Pancreas (tissue), 10 donors: ENCODE measurements around the gene DNAJB11. TPM values are rescaled to one million over a fixed set of nuclear protein-coding genes. Genes with fewer than 3 reads are reported as not detected.

Source experiments
- ATAC-seq, 4 donors: fragments of 200-7000 bp; cut with Tn5 transposase; one replicate each; pipeline versions ENCODE4 v1.8.0 to v1.9.1; 2020; ENCODE audit warnings: mild to moderate bottlenecking in 4 of 4, moderate library complexity in 4 of 4
- DNase-seq, 6 donors: peaks; one replicate each; pipeline ENCODE4 v3.0.0-alpha.2; 2020
- FAIRE-seq: peaks from 2 replicates; lab custom pipeline; 2012; peaks lifted over from hg19 to GRCh38; lab: Jason Lieb, UNC
- H3K27ac ChIP-seq, 4 donors: fragments of 200-600 bp; sonication (generic); 1 replicate in 3 of 4; 2 replicates in 1 of 4; pipeline versions ENCODE4 v1.5.0 to v1.8.0; 2020
- H3K27me3 ChIP-seq, 4 donors: fragments of 200-600 bp; one replicate each; pipeline ENCODE4 v1.8.0; 2021
- H3K36me3 ChIP-seq, 3 donors: fragments of 200-600 bp; sonication (generic) in 1 of 3; one replicate each; pipeline versions ENCODE4 v1.5.0 to v1.8.0; 2020 to 2021
- H3K4me1 ChIP-seq, 3 donors: fragments of 200-600 bp; one replicate each; pipeline ENCODE4 v1.8.0; 2021
- H3K4me3 ChIP-seq, 4 donors: fragments of 200-600 bp; sonication (generic) in 2 of 4; one replicate each; pipeline versions ENCODE4 v1.5.0 to v1.8.0; 2020 to 2021
- H3K9me3 ChIP-seq, 4 donors: fragments of 200-600 bp; one replicate each; pipeline ENCODE4 v1.8.0; 2021
- WGBS, 2 donors: extraction: QIAGEN DNeasy Blood & Tissue Kit; methylation state at CpG; one replicate each; pipeline ENCODE4 v1.1.7; 2013; 5-methylcytosine and 5-hydroxymethylcytosine counted together
- intact Hi-C, 3 donors: fragments of 100-400 bp; cut with DNase I; formaldehyde crosslinking; loops; one replicate each; pipeline versions ENCODE4 v1.11.1 to v1.14.2; 2022
- polyA plus RNA-seq, 2 donors: library from polyadenylated mRNA; stranded (reverse); fragments of 200-250 nt; gene quantifications; one replicate each; pipeline ENCODE4 v1.2.3, GENCODE V29; 2013
- total RNA-seq, 6 donors: library from RNA; stranded (reverse); fragmentation: NEBNext Ultra II Directional in 4 of 6; extraction: Animal tissue kit (Norgen Biotek cat#: 25700) in 4 of 6; gene quantifications; one replicate each; pipeline versions ENCODE4 v1.2.1 to v1.2.4, GENCODE V29; 2021 to 2023
- TF ChIP-seq, protein P1 (sequence below), 4 donors: fragments of 200-600 bp; sonication (generic) in 3 of 4; IDR thresholded peaks; one replicate each; pipeline versions ENCODE4 v1.5.0 to v1.8.0; 2021; ENCODE audit warnings: antibody characterized with exemption in 4 of 4
- donor health status: healthy with polysubstance abuse.
- donor health status: DM: no; HTN: no; CAD: no; lungs with moderate emphysema.
- donor health status: DM: no; HTN: no; CAD: no.
- donor health status: control.
- donor health status: control.
- donor health status: Bipolar disorder and iron deficiency.
- donor health status: DM: yes; HTN: yes; CAD: no.
- donor health status: DM: no; HTN: no; CAD: no.
- donor health status: DM: no; HTN: no; CAD: no.
- donor health status: DM: yes; HTN: yes; CAD: no.

The DNAJB11 gene
- total and polyA plus RNA-seq, 8 donors: 21.9 to 52.6 (median 31.5) TPM

DNA sequence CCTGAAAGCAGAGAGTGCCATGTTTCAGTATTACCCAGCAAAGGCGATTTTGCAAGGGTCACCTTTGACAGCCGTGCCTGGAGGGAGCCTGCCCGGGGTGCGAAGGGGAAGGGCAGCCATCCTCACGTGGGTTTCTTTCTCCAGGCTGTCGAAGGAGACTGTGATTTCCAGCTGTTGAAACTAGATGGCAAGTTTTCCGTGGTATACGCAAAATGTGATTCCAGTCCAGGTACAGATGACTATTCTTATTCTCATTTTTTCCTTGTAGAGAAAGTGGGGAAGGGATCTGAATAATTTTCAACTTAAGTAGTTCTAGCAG lies 45.7 kb downstream of the DNAJB11 start:
- TF ChIP-seq, protein P1, sequence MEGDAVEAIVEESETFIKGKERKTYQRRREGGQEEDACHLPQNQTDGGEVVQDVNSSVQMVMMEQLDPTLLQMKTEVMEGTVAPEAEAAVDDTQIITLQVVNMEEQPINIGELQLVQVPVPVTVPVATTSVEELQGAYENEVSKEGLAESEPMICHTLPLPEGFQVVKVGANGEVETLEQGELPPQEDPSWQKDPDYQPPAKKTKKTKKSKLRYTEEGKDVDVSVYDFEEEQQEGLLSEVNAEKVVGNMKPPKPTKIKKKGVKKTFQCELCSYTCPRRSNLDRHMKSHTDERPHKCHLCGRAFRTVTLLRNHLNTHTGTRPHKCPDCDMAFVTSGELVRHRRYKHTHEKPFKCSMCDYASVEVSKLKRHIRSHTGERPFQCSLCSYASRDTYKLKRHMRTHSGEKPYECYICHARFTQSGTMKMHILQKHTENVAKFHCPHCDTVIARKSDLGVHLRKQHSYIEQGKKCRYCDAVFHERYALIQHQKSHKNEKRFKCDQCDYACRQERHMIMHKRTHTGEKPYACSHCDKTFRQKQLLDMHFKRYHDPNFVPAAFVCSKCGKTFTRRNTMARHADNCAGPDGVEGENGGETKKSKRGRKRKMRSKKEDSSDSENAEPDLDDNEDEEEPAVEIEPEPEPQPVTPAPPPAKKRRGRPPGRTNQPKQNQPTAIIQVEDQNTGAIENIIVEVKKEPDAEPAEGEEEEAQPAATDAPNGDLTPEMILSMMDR (IDR thresholded peaks at IDR 0.05): no peak
- no peaks in the 10 kb centered on the region for H3K36me3 ChIP-seq
- intact Hi-C loops: loop anchor here in 1 of 3 donors (10.0 kb wide), 1 partner anchor 139 kb away; no protein-coding TSS in a partner anchor
- no peak overlapping the region for H3K4me3 ChIP-seq
- H3K9me3 ChIP-seq: no peaks in the 10 kb centered on the region
- 73 to 85% methylated on average over 8 of the region's 8 CpGs for WGBS, 2 donors
- peaks cover 0 to 4% (median 0%) of the 10 kb centered on the region in 3 donors for H3K4me1 ChIP-seq
- no peak for DNase-seq
- FAIRE-seq: no peak
- H3K27ac ChIP-seq: no peak overlapping the region
- ATAC-seq: no peak
- no peaks in the 10 kb centered on the region for H3K27me3 ChIP-seq

DNA sequence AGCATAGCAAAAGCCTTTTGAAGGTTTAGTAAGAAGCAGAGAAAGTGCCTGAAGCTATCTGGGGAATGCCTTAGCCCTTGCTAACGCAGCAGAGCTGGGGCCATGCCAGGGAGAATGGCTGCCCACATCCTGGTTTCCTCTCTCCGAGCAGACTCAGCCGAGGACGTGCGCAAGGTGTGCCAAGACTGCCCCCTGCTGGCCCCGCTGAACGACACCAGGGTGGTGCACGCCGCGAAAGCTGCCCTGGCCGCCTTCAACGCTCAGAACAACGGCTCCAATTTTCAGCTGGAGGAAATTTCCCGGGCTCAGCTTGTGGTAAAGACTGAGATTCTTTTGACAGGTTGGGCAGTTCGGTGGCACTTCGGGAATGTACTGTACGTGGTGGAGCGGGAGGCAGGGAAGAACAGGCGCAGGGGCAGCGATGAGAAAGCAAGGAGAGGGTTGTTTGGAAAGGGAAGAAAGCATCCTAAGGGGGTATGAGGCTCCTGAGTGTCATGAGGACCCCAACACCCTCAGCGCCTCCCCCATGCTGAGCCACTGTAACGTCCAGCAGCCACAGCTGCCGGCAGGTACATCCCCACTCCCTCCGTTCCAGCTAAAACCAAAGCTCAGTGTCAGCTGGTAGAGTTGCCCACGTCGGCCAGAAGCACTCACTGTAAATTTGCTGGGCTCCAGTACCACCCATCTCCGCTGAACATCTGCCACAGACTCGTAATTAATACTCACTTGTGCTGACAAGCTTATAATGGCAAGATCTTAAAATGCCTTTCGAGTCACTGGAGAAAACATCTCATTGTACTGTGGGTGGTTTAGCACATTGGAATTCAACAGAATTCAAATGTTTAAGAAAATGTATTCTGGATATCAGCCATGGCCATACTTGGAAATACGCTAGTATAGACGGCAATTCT lies 46.8 kb downstream of the DNAJB11 start:
- peak; percentile 85 to 96 (median 93) for DNase-seq
- H3K27me3 ChIP-seq: no peaks in the 10 kb centered on the region
- intact Hi-C loops: loop anchor here in 1 of 3 donors (10.0 kb wide), 1 partner anchor 138 kb away; no protein-coding TSS in a partner anchor
- 14 to 17% methylated on average over 30 to 31 of the region's 31 CpGs for WGBS, 2 donors
- FAIRE-seq: no peak
- H3K36me3 ChIP-seq: no peaks in the 10 kb centered on the region
- H3K27ac ChIP-seq: no peak overlapping the region
- peak overlapping the region in 2 of 4 donors; percentile 10 to 21 for H3K4me3 ChIP-seq
- H3K4me1 ChIP-seq: peaks cover 0 to 4% (median 0%) of the 10 kb centered on the region in 3 donors
- H3K9me3 ChIP-seq: no peaks in the 10 kb centered on the region
- TF ChIP-seq, protein P1 (IDR thresholded peaks at IDR 0.05): peak; percentile 85 to 94 (median 92)
- peak; percentile 97 to 99 (median 98) for ATAC-seq

DNA sequence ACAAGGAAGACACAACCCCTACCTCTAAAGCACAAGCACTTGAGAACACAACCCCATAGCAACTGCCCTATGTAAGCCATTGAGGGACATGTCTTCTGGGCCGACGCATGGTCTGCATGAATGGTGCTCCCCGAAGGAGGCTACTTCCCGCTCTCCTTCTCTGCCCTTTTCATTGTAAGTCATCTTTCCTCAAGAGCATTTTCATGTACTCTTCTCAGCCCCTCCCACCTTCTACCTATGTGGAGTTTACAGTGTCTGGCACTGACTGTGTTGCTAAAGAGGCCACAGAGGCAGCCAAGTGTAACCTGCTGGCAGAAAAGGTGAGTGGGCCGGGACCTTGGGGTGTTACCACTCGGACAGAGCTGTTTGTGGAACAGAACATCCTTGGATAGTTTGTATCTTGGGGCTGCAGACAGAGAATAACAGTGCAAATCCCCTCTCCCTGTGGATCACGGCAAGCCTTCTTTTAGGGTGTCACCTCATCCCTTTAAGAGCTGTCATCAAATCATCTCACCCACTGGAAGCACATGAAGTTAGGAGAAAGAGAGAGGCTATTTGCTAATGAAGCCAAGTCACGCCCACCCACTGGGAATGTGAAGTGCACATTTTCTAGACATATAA lies 47.9 kb downstream of the DNAJB11 start:
- peaks cover 0 to 4% (median 0%) of the 10 kb centered on the region in 3 donors for H3K4me1 ChIP-seq
- ATAC-seq (no peak), DNase-seq (no peak), FAIRE-seq (no peak)
- WGBS, 2 donors: 83 to 84% methylated on average over 8 of the region's 8 CpGs
- TF ChIP-seq, protein P1 (IDR thresholded peaks at IDR 0.05): no peak
- intact Hi-C loops: loop anchor here in 1 of 3 donors (10.0 kb wide), 1 partner anchor 136 kb away; no protein-coding TSS in a partner anchor
- no peaks in the 10 kb centered on the region for H3K27me3 ChIP-seq
- H3K36me3 ChIP-seq: no peaks in the 10 kb centered on the region
- no peak overlapping the region for H3K27ac ChIP-seq
- no peaks in the 10 kb centered on the region for H3K9me3 ChIP-seq
- H3K4me3 ChIP-seq: no peak overlapping the region

DNA sequence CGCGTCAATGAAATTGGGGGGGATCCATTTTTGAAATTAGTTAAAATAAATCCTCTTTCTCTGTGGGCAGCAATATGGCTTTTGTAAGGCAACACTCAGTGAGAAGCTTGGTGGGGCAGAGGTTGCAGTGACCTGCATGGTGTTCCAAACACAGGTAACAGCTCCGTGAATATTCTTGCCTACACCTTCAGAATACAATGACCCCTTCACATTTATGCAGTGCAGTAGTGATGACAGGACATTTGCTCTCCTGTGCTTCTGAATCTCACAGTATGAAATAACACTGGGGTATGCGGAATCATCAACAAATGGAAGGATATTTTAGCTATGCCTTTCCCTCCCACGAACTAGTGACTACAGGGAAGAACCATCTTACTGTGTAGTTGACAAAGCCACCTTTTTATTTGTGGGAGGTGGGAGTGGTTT lies 49.3 kb downstream of the DNAJB11 start:
- FAIRE-seq (no peak), DNase-seq (no peak), ATAC-seq (no peak)
- TF ChIP-seq, protein P1 (IDR thresholded peaks at IDR 0.05): no peak
- Histone ChIP-seq H3K9me3 (no peaks in the 10 kb centered on the region), H3K36me3 (no peaks in the 10 kb centered on the region), H3K4me1 (peaks cover 0 to 4% (median 0%) of the 10 kb centered on the region in 3 donors), H3K27ac (no peak overlapping the region), H3K4me3 (no peak overlapping the region), H3K27me3 (no peaks in the 10 kb centered on the region)
- intact Hi-C loops: loop anchor here in 1 of 3 donors (10.0 kb wide), 1 partner anchor 135 kb away; no protein-coding TSS in a partner anchor
- 76 to 79% methylated on average over 5 of the region's 5 CpGs for WGBS, 2 donors
